K562 (cell line): ENCODE measurements around the gene AP1M2. TPM values are rescaled to one million over a fixed set of nuclear protein-coding genes. Genes with fewer than 3 reads are reported as not detected.

ENCODE experiments used
- BRF2 ChIP-seq: IDR thresholded peaks from 3 replicates; pipeline ENCODE4 v1.6.1; 2011; ENCODE audit warnings: borderline replicate concordance, mild to moderate bottlenecking; ENCODE audit not compliant: insufficient read length, insufficient read depth
- CHD4 ChIP-seq: fragments of 200-600 bp; sonication (generic); IDR thresholded peaks from 3 replicates; pipeline ENCODE4 v1.6.1; 2012; ENCODE audit warnings: low read depth, mild to moderate bottlenecking, mixed read lengths, low read length, inconsistent platforms; ENCODE audit not compliant: insufficient read depth, insufficient replicate concordance, poor library complexity, severe bottlenecking
- ETV5 ChIP-seq: sonication (generic); formaldehyde crosslinking; IDR thresholded peaks from 2 replicates; pipeline ENCODE4 v1.4.0; 2020; ENCODE audit warnings: low read depth, mild to moderate bottlenecking, missing genetic modification reagents
- SMAD4 ChIP-seq: fragments of 250-450 bp; sonication (Bioruptor Pico); conservative IDR thresholded peaks from 2 replicates; pipeline ENCODE4 v1.8.0; 2021; ENCODE audit warnings: inconsistent platforms, mild to moderate bottlenecking, moderate library complexity
- SP2 ChIP-seq: IDR thresholded peaks from 2 replicates; pipeline ENCODE4 v1.6.1; 2011; ENCODE audit warnings: mild to moderate bottlenecking, low read depth, low read length, moderate library complexity; ENCODE audit not compliant: poor library complexity, severe bottlenecking; ENCODE audit errors: extremely low read depth
- XRCC5 ChIP-seq: fragments of 200-400 bp; formaldehyde crosslinking; IDR thresholded peaks from 2 replicates; pipeline ENCODE4 v1.6.1; 2017; ENCODE audit warnings: low read depth, mild to moderate bottlenecking, low read length
- ZKSCAN8 ChIP-seq: fragments of 200-800 bp; sonication (Bioruptor generic); IDR thresholded peaks from 2 replicates; pipeline ENCODE4 v1.6.1; 2016; ENCODE audit warnings: missing genetic modification characterization, missing compliant biosample characterization
- polyA plus RNA-seq, 8 experiments: library from polyadenylated mRNA; depleted of rRNA in 4 of 8; stranded (reverse) in 5 of 8; unstranded in 3 of 8; fragments of >200 nt; fragmentation: Nextera tagmentation in 2 of 8; fragmentation: Illumina TruSeq in 1 of 8; extraction: Ambion mirVana in 2 of 8; extraction: Trizol in 1 of 8; gene quantifications; 2 replicates each; pipeline versions ENCODE4 v1.2.1 to v1.2.3, GENCODE V29; 2011 to 2014; ENCODE audit warnings: inconsistent platforms in 1 of 8, missing spikeins in 1 of 8
- total RNA-seq, 7 experiments: library from RNA; depleted of rRNA in 6 of 7; stranded (reverse); fragments of >200 nt in 6 of 7; fragmentation: Illumina TruSeq in 2 of 7; extraction: Trizol in 2 of 7; gene quantifications; 2 replicates each; pipeline versions ENCODE4 v1.2.1 to v1.2.3, GENCODE V29; 2011 to 2021; ENCODE audit warnings: low replicate concordance in 1 of 7
- TF ChIP-seq, protein P1 (sequence below), 2 experiments: fragments of 450-650 bp; IDR thresholded peaks; 2 replicates each; pipeline ENCODE4 v1.6.1; 2016; ENCODE audit warnings: mild to moderate bottlenecking in 2 of 2, borderline replicate concordance in 1 of 2, low read depth in 1 of 2, moderate library complexity in 1 of 2
- TF ChIP-seq, protein P2 (sequence below), 2 experiments: fragments of 450-650 bp in 1 of 2; IDR thresholded peaks; 2 replicates each; pipeline ENCODE4 v1.6.1; 2011 to 2017; ENCODE audit warnings: low read depth in 2 of 2, antibody characterized with exemption in 1 of 2, borderline replicate concordance in 1 of 2, low read length in 1 of 2, mild to moderate bottlenecking in 1 of 2, mixed read lengths in 1 of 2; ENCODE audit not compliant: control insufficient read depth in 1 of 2

Gene AP1M2
- total and polyA plus RNA-seq, 9 of the 15 experiments (the other 6 are each of a cell fraction or from before 2014, with no cell fraction given) = 0.33 to 1.4 (median 0.89) TPM; not detected in 1

DNA sequence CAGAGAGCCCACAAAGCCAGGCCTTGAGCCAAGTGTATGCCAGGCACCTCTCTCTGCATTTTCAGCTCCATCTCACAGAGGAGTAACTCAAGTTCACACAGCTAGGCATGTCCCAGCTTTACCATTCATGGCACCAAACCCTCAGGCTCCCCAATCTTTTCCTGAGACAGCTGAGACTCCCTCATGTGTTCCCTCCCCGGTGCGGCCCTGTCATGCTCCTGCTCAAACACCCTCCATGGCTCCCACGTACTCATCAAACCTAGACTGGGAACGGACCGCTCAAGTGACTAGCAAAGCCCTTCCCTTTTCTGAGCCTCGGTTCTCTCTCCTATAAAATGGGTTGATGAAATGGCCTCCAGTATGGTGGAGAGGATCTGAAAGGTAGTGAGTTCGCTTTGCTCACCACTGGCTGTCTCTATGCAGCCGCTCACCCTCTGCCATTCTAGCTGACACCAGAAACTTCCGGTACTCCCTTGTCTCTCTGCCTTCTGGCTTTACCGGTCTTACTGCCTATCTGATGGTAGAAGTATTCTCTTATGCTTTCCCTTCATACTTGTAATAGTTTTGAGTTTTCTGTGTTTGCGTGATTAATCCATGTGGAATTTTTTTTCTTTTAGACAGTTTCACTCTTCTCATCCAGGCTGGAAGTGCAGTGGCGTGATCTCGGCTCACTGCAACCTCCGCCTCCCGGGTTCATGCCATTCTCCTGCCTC is 30.5 kb upstream of the AP1M2 start (continued):
- TF ChIP-seq, protein P1, sequence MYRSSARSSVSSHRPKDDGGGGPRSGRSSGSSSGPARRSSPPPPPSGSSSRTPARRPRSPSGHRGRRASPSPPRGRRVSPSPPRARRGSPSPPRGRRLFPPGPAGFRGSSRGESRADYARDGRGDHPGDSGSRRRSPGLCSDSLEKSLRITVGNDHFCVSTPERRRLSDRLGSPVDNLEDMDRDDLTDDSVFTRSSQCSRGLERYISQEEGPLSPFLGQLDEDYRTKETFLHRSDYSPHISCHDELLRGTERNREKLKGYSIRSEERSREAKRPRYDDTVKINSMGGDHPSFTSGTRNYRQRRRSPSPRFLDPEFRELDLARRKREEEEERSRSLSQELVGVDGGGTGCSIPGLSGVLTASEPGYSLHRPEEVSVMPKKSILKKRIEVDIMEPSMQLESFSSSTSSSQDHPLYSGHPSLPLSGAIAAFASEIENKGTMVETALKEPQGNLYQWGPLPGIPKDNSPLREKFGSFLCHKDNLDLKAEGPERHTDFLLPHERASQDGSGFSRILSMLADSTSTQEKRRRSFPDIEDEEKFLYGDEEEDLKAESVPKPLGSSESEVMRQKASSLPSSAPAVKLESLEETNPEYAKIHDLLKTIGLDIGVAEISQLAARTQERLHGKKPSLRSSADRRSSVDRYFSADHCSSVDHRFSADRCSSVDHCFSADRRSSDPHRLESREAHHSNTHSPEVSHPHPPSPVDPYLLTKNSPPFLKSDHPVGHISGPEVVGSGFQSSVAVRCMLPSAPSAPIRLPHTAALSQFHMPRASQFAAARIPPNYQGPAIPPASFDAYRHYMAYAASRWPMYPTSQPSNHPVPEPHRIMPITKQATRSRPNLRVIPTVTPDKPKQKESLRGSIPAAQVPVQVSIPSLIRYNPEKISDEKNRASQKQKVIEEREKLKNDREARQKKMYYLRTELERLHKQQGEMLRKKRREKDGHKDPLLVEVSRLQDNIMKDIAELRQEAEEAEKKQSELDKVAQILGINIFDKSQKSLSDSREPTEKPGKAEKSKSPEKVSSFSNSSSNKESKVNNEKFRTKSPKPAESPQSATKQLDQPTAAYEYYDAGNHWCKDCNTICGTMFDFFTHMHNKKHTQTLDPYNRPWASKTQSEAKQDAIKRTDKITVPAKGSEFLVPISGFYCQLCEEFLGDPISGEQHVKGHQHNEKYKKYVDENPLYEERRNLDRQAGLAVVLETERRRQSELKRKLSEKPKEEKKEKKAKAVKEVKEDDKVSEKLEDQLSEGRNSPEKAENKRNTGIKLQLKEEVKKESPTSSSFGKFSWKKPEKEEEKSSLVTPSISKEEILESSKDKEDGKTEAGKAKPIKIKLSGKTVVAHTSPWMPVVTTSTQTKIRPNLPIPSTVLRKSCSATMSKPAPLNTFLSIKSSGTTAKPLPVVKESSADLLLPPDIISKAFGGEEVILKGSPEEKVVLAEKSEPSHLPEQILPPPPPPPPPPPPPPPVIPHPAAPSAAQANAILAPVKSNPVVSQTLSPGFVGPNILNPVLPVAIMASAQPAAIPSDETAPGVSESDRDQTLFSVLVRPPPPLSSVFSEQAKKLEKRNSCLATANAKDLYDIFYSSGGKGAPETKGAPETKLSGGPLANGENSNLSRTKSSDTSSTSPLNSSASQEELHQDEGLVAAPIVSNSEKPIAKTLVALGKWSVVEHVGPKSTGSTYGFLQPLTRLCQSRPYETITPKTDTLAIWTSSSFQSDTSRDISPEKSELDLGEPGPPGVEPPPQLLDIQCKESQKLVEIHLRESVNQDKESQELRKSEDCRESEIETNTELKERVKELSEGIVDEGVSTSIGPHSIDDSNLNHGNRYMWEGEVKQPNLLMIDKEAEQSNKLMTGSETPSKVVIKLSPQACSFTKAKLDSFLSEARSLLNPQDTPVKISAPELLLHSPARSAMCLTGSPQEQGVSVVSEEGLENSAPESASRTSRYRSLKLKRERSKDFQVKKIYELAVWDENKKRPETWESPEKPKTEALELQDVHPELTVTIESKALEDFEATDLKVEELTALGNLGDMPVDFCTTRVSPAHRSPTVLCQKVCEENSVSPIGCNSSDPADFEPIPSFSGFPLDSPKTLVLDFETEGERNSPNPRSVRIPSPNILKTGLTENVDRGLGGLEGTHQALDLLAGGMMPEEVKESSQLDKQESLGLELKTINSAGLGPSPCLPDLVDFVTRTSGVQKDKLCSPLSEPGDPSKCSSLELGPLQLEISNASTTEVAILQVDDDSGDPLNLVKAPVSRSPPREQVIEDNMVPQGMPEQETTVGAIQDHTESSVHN (IDR thresholded peaks at IDR 0.05; ENCODE audit: borderline replicate concordance in 1 of 2, low read depth in 1 of 2) = no peak
- TF ChIP-seq CHD4 (peak; percentile 97), SMAD4 (CRISPR knock-in tag) (0 out of 2 replicates have a peak, but pooled peaks have one; percentile 23), ZKSCAN8 (CRISPR knock-in tag) (0 out of 2 replicates have a peak, but pooled peaks have one; percentile 57), BRF2 (no peak), XRCC5 (peak; percentile 60; the same call in 1 of the 2 replicates), ETV5 (CRISPR knock-in tag) (no peak), SP2 (no peak)
- TF ChIP-seq, protein P2, sequence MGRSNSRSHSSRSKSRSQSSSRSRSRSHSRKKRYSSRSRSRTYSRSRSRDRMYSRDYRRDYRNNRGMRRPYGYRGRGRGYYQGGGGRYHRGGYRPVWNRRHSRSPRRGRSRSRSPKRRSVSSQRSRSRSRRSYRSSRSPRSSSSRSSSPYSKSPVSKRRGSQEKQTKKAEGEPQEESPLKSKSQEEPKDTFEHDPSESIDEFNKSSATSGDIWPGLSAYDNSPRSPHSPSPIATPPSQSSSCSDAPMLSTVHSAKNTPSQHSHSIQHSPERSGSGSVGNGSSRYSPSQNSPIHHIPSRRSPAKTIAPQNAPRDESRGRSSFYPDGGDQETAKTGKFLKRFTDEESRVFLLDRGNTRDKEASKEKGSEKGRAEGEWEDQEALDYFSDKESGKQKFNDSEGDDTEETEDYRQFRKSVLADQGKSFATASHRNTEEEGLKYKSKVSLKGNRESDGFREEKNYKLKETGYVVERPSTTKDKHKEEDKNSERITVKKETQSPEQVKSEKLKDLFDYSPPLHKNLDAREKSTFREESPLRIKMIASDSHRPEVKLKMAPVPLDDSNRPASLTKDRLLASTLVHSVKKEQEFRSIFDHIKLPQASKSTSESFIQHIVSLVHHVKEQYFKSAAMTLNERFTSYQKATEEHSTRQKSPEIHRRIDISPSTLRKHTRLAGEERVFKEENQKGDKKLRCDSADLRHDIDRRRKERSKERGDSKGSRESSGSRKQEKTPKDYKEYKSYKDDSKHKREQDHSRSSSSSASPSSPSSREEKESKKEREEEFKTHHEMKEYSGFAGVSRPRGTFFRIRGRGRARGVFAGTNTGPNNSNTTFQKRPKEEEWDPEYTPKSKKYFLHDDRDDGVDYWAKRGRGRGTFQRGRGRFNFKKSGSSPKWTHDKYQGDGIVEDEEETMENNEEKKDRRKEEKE (IDR thresholded peaks at IDR 0.05; ENCODE audit: borderline replicate concordance in 1 of 2, control insufficient read depth in 1 of 2, low read depth in 2 of 2, low read length in 1 of 2) = no peak
